ENCODE measurements around the gene SUMF1. TPM values are rescaled to one million over a fixed set of nuclear protein-coding genes. Genes with fewer than 3 reads are reported as not detected.
A peak's percentile ranks its signal among the peaks of the same experiment; 100 is the strongest.

SUMF1 gene
- total RNA-seq, 1 donor from 2014 or later = 17.5 TPM

GRCh38 chr3:4512895-4513616 is 46.0 kb upstream of the SUMF1 start:
- H3K9me3 Mint-ChIP-seq (ENCODE audit: unreplicated experiment) = no peaks in the 10 kb centered on the region
- TF ChIP-seq CTCF (IDR thresholded peaks at IDR 0.05; ENCODE audit: unreplicated experiment) = no peak
- peak overlapping the region; percentile 55 for H3K27ac Mint-ChIP-seq (ENCODE audit: unreplicated experiment)
- DNase-seq (ENCODE audit: low spot score) = no peak
- peaks cover 49% of the 10 kb centered on the region for H3K4me1 Mint-ChIP-seq (ENCODE audit: unreplicated experiment)
- H3K36me3 Mint-ChIP-seq (ENCODE audit: low read depth, unreplicated experiment) = peaks cover 5% of the 10 kb centered on the region
- no peak overlapping the region for H3K4me3 Mint-ChIP-seq (ENCODE audit: unreplicated experiment)
- no peaks in the 10 kb centered on the region for H3K27me3 Mint-ChIP-seq (ENCODE audit: unreplicated experiment)

GRCh38 chr3:4511491-4512262 is 44.6 kb upstream of the SUMF1 start:
- Mint-ChIP-seq H3K9me3 (ENCODE audit: unreplicated experiment) (no peaks in the 10 kb centered on the region), H3K27ac (ENCODE audit: unreplicated experiment) (no peak overlapping the region), H3K4me3 (ENCODE audit: unreplicated experiment) (no peak overlapping the region), H3K27me3 (ENCODE audit: unreplicated experiment) (no peaks in the 10 kb centered on the region), H3K4me1 (ENCODE audit: unreplicated experiment) (peaks cover 39% of the 10 kb centered on the region), H3K36me3 (ENCODE audit: low read depth, unreplicated experiment) (peaks cover 5% of the 10 kb centered on the region)
- DNase-seq (ENCODE audit: low spot score) = no peak
- no peak for TF ChIP-seq CTCF (IDR thresholded peaks at IDR 0.05; ENCODE audit: unreplicated experiment)

GRCh38 chr3:4509983-4510755 is 43.1 kb upstream of the SUMF1 start:
- Mint-ChIP-seq H3K36me3 (ENCODE audit: low read depth, unreplicated experiment) (peaks cover 5% of the 10 kb centered on the region), H3K27me3 (ENCODE audit: unreplicated experiment) (no peaks in the 10 kb centered on the region), H3K4me1 (ENCODE audit: unreplicated experiment) (peaks cover 30% of the 10 kb centered on the region), H3K9me3 (ENCODE audit: unreplicated experiment) (no peaks in the 10 kb centered on the region), H3K27ac (ENCODE audit: unreplicated experiment) (no peak overlapping the region), H3K4me3 (ENCODE audit: unreplicated experiment) (no peak overlapping the region)
- DNase-seq (ENCODE audit: low spot score) = no peak
- TF ChIP-seq CTCF (IDR thresholded peaks at IDR 0.05; ENCODE audit: unreplicated experiment) = no peak

GRCh38 chr3:4509043-4509442 is 42.0 kb upstream of the SUMF1 start:
- H3K27me3 Mint-ChIP-seq (ENCODE audit: unreplicated experiment) = no peaks in the 10 kb centered on the region
- H3K36me3 Mint-ChIP-seq (ENCODE audit: low read depth, unreplicated experiment) = peaks cover 5% of the 10 kb centered on the region
- no peak for TF ChIP-seq CTCF (IDR thresholded peaks at IDR 0.05; ENCODE audit: unreplicated experiment)
- peaks cover 31% of the 10 kb centered on the region for H3K4me1 Mint-ChIP-seq (ENCODE audit: unreplicated experiment)
- H3K9me3 Mint-ChIP-seq (ENCODE audit: unreplicated experiment) = no peaks in the 10 kb centered on the region
- no peak for DNase-seq (ENCODE audit: low spot score)
- no peak overlapping the region for H3K4me3 Mint-ChIP-seq (ENCODE audit: unreplicated experiment)
- no peak overlapping the region for H3K27ac Mint-ChIP-seq (ENCODE audit: unreplicated experiment)

Measured in endothelial cell (in vitro differentiated cells).